ENCODE data around the gene DDIAS. TPM values are rescaled to one million over a fixed set of nuclear protein-coding genes. Genes with fewer than 3 reads are reported as not detected.

The DDIAS gene
- total RNA-seq, 1 experiment from 2014 or later, result 17.1 TPM

DNA sequence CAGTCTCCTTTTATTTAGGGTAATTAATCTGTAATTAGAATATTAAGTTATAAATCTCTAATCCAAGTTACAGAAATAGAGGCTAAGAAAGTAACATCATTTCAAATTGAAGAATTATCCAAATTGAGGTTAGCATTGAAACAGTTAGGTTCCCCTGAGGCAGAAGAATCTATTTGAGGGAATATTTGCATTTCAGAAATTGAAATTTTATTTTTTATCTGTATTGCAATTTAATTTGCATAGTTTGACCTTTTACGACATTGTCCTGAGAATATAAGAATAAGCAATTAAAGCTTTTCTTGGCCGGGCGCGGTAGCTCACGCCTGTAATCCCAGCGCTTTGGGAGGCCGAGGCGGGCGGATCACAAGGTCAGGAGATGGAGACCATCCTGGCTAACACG is 27.6 kb downstream of the DDIAS start (continued):
- no peak for TF ChIP-seq SIN3A (IDR thresholded peaks at IDR 0.05; ENCODE audit: low read depth)

- TF ChIP-seq, protein P1, sequence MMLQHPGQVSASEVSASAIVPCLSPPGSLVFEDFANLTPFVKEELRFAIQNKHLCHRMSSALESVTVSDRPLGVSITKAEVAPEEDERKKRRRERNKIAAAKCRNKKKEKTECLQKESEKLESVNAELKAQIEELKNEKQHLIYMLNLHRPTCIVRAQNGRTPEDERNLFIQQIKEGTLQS (IDR thresholded peaks at IDR 0.05), result no peak
- TF ChIP-seq JUND (IDR thresholded peaks at IDR 0.05) (no peak), REST (IDR thresholded peaks at IDR 0.05; ENCODE audit: low read depth) (no peak), POLR2AphosphoS5 (IDR thresholded peaks at IDR 0.05; ENCODE audit: low read depth, low read length) (no peak), MAX (IDR thresholded peaks at IDR 0.05) (no peak), RAD21 (IDR thresholded peaks at IDR 0.05; ENCODE audit: low read depth) (no peak), FOSL1 (IDR thresholded peaks at IDR 0.05; ENCODE audit: low read depth) (no peak), ELF1 (IDR thresholded peaks at IDR 0.05; ENCODE audit: borderline replicate concordance, low read depth) (no peak), EZH2phosphoT487 (IDR thresholded peaks at IDR 0.05; ENCODE audit: borderline replicate concordance) (no peak), CEBPB (IDR thresholded peaks at IDR 0.05; ENCODE audit: low read depth) (no peak), EGR1 (IDR thresholded peaks at IDR 0.05; ENCODE audit: low read depth) (no peak), SP1 (IDR thresholded peaks at IDR 0.05; ENCODE audit: low read depth) (no peak), SIN3A (IDR thresholded peaks at IDR 0.05; ENCODE audit: low read depth) (no peak)
- TF ChIP-seq, protein P2, sequence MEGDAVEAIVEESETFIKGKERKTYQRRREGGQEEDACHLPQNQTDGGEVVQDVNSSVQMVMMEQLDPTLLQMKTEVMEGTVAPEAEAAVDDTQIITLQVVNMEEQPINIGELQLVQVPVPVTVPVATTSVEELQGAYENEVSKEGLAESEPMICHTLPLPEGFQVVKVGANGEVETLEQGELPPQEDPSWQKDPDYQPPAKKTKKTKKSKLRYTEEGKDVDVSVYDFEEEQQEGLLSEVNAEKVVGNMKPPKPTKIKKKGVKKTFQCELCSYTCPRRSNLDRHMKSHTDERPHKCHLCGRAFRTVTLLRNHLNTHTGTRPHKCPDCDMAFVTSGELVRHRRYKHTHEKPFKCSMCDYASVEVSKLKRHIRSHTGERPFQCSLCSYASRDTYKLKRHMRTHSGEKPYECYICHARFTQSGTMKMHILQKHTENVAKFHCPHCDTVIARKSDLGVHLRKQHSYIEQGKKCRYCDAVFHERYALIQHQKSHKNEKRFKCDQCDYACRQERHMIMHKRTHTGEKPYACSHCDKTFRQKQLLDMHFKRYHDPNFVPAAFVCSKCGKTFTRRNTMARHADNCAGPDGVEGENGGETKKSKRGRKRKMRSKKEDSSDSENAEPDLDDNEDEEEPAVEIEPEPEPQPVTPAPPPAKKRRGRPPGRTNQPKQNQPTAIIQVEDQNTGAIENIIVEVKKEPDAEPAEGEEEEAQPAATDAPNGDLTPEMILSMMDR (IDR thresholded peaks at IDR 0.05 in 2 of 3, conservative IDR thresholded peaks at IDR 0.05 in 1 of 3; ENCODE audit: borderline replicate concordance in 1 of 3, insufficient read depth in 1 of 3, low read depth in 2 of 3, low read length in 2 of 3), result no peak
- Histone ChIP-seq H4K20me1 (ENCODE audit: insufficient read depth) (no peaks in the 10 kb centered on the region), H3K4me2 (ENCODE audit: low read length) (no peak overlapping the region), H3K4me3 (replicated peaks in 1 of 2; ENCODE audit: low read depth in 1 of 2, low read length in 2 of 2) (no peak overlapping the region), H2AFZ (ENCODE audit: low read depth, low read length, poor library complexity, severe bottlenecking) (no peak overlapping the region), H3K27ac (ENCODE audit: low read depth, low read length) (no peak overlapping the region), H3K9ac (ENCODE audit: low read length) (no peak overlapping the region), H3K79me2 (ENCODE audit: insufficient read depth, low read length) (no peaks in the 10 kb centered on the region), H3K4me1 (ENCODE audit: control insufficient read depth in 1 of 2, insufficient read depth in 2 of 2, low read length in 2 of 2) (no peaks in the 10 kb centered on the region), H3K9me2 (ENCODE audit: insufficient read depth) (no peaks in the 10 kb centered on the region), H3K9me3 (ENCODE audit: control insufficient read depth in 1 of 2, insufficient read depth in 1 of 2, low read depth in 1 of 2, low read length in 2 of 2) (no peaks in the 10 kb centered on the region), H3K36me3 (ENCODE audit: control insufficient read depth in 1 of 2, insufficient read depth in 2 of 2, low read length in 2 of 2) (peaks cover 8 to 26% of the 10 kb centered on the region in 2 experiments; a peak in 3 of 4 replicates), H3K27me3 (ENCODE audit: insufficient read depth, low read length) (no peaks in the 10 kb centered on the region)
- RAD21 ChIA-PET (ENCODE audit: low non-redundant PET in 1 of 2, low total read pairs in 2 of 2, uncharacterized antibody in 2 of 2, unreplicated experiment in 2 of 2), result no interaction called here
- intact Hi-C loops (cut with micrococcal nuclease), result no loop called here
- POLR2A ChIA-PET, result no interaction called here
- BruUV-seq (replicated peaks), result no TSS peak
- ATAC-seq (no peak), DNase-seq (ENCODE audit: low read depth, low spot score) (no peak)
- CTCF ChIA-PET, result interaction anchor here (0.6 to 1.6 kb wide), 2 partner anchors 10 to 14 kb away, joined by 3 to 4 read pairs; no protein-coding TSS in a partner anchor
Measured at GRCh38 chr11:82930229-82930628, 28.7 kb downstream of the DDIAS start.

Data from HCT116 (cell line).